Medulla oblongata (tissue), 1 donor: ENCODE data around the gene PAX8.
"Not testable (repeated sequence)": the region's sequence is repeated elsewhere in the genome, so short reads cannot be mapped to it uniquely, and the experiment has no call there.

Experiments used
- DNase-seq: peaks from one replicate; pipeline ENCODE4 v3.0.0-alpha.2; 2015; ENCODE audit errors: extremely low spot score

PAX8 gene

DNA sequence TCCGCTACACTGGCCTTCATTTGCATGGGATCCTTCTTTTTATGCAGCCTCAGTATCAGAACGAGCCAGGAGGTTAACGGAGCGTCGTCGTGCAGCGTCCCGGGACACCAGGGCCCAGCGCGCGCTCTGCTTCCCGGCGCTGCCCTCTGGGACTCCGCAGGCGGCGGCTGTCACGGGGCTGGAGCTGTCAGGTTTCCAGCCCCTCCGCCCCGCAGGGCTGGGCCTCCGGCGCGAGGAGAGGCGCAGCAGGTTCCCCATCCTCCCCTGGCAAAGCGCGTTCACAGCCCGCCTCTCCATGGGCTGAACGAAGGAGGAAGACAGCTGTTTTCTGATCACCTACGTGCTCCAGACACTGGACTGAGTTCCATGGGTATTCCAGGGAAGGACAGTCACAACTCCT is 12.5 kb upstream of the PAX8 start:
- no peak for DNase-seq

DNA sequence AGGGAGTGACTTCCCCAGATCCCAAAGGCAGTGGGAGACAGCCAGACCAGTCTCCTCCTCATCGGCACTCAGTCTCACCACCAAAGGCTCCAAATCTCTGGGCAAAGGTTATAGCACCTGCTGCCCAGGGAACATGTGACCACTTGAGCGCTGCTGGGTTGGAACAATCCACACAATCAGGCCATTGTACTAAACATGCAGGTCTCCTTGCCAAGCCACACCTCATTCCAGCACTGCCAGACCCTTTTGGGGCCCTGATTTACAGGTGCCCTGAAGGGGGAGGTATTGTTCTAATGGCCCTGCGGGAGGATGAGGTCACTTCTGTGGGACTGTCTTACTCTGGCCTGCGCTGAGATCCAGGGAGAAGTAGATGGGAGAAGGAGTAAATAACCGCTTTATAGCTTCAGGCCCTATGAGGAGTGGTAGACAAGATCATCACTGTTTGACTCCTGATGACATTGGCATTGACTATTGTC is 10.0 kb upstream of the PAX8 start:
- not testable (repeated sequence) for DNase-seq

DNA sequence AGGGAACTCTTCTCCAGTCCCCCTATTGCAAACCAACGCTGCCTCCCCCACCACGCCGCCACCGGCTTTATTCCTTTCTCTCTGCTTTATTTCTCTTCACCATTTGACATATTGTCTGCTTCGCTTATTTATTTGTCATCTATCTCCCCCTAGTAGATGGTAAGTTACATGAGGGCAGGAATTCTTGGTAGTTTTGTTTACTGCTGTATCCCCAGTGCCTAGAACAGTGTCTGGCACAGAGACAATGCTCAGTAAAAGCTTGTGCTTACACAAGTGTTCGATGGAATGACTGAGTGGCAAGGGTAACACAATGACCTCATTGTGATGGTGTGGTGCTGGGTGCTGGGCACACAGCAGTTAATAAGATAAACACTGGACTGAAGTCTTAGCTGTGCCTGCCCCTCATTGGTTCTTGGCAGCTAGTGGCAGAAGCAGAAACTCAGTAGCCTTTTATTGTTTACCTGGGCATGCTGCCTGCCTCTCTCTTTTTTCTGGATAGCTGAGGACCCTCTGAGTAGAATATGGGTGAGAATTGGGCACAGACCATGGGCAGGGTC is 9.5 kb upstream of the PAX8 start:
- DNase-seq = not testable (repeated sequence)

DNA sequence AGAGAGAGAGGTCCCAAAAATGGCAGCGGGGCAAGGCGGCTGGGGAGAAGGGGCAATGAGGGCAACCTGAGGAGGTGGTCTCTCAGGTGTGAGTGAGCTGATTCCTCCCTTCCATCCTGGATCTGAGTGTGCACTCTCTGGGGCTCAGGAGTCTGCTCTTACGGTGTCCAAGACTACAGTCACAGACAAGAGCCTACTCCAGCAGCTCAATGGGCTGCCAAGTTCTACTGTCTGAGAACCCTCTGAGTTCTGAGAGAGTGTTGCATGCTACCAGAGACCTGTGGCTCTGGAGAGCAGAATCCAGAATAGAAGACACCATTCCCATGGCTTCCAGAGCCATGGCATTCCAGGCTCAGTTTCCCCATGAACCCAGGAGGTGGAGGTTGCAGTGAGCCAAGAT is 7.1 kb upstream of the PAX8 start:
- DNase-seq = no peak

DNA sequence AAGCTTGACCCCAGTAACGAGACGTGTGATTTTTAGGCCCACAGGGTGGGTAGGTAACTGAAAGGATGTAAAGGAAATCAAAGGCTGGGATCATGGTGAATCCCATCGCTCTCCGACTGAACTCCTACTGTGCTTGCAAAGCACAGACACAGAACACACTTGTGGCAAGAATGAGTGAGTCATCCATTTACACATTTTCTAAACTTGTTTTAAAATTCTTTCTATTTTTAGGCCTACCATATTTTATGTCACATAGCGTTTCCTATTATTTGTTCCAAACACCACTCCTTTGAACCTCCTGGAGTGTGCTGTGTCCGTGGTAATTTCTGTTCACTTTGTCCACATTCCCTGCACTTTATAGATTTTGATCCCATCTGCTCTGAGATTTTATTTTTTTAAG is 6.3 kb upstream of the PAX8 start:
- DNase-seq = not testable (repeated sequence)

DNA sequence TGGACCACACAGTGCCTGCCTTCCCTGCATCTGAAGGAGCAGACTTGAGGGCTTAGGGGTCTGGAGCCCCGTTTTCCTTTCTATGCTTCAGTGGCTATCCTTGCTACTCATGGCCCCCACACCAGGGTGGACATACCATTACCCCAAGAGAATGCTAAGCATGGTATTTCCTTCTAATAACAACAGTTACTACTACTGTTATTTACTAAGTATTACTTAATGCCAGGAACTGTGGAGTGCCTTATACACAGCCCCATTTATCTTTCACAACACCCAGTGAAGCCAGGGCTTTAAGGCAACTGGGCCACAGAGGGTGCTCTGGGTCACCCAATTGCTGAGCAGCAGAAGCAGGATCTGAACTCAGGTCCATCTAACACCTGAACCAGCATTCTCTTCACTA is 5.8 kb upstream of the PAX8 start:
- no peak for DNase-seq

DNA sequence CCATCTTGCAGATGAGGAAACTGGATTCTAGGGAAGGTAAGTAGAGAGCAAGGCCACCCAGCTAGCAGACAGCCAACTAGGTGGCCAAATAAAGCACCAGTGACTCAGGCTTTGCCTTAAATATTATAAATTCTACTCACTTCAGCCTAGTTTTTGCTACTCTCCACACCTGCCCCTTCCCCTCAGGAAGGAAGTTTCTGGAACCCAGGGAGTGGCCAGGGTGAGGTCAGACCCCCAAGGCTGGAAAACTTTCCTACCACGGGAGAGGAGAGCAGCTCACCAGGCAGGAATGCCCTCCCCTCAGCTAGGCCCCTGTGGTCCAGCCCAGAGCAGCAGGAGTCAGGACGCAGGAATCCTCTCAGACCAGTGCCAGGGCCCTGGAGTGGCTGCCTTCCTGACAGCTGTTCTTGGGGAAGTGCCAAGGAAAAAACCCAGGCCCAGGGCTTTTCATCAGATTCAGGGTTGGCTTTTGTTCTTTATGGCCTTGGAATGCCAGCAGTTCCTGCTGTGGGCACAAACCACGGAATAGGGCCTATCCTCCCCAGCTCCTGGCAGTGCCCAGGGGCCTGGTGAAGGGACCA is 5.1 kb upstream of the PAX8 start:
- peak; percentile 47 for DNase-seq

DNA sequence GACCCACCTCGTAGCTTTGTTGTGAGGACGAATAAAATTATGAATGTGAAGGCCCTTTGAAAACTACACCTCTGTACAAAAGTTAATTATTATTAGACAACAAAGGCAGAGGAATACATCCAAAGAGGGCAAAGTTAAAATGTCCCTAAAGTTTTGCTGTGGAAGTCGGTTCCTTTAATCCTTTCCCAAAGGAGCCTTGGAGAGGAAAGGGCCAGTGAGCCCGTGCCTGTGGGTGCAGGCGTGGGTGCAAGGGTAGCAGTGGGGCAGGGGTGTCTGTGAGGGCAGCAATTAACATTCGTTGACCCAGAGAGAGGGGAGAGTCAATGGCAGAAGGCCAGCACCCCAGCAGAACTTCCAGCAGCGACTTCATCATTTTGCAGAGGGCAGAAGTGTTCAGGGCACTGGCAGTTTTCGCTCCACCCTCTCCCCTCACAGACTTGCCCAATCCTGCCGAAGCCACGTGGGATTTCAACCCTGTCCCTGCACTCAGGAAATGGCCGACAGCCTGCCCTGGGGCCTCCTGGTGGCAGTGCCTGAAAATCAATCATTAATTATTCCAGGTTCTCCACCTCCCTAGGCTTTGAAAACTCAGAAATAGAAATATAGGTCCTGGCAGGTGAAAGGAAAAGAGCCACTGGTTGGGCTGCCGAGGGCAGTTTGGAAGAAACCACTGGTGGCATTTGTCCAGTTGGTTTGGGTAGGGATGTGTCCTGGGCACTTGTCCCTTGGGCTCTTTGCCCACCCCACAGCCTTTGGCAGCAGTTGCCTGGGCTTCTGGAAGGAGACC is 4.2 kb upstream of the PAX8 start:
- peak; percentile 83 for DNase-seq

DNA sequence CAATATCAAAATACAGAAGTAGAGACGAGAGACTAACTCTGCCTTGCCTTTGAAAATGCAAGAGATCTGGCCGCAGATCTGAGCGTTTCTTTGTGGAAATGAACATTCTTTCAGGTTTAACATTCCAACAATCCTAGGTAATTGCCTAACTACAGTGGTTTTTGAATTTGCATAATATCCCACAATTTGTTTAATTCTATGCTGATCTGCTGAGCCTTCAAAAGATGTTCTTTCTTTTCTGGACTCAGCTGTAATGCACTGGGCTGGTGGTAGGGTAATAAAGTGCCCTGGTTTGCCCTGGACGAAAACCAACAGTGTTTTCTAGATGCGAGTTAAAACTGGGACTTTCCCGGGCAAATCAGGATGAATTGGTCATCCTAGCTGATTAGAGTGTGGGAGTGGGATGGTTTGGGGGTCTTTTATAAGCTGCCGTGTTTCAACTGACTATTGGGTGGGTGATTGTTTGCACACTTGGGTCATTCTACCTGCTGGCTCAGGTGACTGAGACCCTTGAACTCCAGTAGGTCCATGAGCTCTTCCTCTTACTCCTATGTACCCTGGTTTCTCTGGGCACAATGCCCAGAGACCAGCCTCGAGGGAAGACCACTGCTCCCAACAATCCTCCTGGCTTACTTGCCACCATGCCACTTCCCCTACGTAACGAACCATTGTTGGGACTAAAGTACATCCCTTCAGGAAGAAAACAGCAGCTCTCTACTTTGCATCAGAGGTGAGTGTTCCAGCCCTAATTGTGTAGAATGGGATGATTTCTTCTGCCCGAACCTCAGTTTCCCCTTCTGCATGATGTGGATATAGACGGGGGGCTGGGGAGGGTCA is 3.4 kb upstream of the PAX8 start:
- DNase-seq = no peak

DNA sequence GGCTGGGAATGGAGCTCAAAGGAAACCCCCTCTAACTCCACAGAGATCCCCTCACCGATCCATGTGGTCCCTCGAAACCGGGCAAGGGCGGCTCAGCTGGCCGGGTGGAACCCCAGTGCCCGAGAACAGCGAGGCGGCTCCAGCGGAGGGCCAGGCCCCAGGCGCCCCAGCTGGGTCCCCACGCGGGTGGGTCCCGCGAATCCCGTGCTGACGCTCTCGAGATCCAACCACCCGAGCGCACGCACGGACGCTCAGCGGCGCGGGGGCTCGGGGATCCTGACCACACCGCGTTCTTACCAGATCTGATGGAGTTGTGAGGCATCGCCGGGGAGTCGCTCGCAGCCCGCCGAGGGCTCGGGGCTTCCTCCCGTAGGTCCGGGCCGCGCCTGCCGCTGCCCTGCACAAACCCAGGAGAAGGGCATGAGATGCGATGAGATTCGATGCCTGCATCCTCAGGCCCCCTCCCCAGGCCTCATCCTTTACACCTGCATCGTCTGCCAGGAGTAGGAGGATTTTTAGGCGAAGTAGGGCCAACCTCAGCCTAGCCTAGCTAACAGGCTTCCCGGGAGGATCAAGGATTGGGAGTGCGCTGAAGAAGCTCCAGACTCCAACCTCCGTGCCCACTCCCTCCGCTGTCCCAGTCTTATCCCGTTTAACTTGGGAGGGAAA is 514 bp downstream of the PAX8 start:
- DNase-seq = no peak

DNA sequence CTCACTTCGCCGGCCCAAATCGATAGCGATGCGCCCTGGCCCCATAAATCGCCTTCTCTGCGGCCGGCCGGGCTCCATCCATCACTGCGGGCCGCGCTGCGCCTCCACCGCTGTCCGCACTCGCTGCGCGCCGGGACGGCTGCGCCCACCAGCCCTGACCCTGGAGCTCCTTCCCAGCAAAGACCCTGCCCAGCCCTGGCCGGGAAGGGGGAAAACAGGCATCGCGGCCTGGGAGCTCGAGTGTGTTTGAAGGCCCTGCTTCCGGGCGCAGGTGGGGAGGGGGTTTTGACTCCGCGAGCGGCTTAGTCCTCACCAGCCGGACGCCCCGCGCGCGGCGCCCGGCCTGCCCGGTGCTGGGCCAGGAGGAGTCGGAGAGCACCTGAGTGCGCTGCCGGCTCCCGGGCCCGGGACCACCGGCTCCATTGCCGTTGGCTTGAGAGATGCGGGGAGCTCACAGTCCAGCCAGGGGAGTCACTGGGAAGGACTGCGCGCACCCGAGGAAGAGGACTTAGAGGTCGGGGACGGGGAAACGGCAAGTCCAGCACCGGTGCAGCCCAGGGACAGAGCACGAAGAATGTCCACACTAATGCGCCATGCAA is 1.1 kb downstream of the PAX8 start:
- DNase-seq = no peak

DNA sequence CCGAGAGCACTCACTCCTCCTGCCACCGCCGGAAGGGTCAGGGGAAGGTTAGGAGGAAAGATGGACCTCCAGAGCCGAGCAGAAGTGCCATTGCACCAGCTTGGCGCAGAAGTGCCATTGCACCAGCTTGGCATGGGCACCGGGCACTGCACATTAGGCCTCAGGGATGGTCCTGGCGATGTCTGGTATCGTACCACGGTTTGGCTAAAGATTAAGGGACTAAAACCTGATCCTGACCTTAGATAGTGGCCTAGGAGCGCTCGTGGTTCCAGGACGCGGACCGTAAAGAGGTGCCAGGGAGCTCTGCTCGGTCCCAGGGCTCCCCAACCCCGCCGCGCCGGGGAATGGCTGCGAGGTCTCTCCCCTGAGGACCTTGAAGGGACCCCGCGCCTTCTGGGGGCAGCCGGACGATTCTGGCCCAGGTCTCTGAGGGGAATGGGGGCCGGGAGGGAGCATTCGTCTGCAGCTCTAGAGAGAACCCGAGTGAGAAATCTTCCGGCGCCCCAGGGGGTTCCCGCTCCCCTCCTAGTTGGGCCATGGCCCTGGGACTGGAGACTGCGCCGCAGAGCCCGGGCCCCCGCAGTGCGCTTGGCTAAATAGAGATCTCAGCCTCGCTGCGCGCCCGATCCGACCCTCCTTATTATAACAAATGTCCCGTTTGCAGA is 1.8 kb downstream of the PAX8 start:
- no peak for DNase-seq

DNA sequence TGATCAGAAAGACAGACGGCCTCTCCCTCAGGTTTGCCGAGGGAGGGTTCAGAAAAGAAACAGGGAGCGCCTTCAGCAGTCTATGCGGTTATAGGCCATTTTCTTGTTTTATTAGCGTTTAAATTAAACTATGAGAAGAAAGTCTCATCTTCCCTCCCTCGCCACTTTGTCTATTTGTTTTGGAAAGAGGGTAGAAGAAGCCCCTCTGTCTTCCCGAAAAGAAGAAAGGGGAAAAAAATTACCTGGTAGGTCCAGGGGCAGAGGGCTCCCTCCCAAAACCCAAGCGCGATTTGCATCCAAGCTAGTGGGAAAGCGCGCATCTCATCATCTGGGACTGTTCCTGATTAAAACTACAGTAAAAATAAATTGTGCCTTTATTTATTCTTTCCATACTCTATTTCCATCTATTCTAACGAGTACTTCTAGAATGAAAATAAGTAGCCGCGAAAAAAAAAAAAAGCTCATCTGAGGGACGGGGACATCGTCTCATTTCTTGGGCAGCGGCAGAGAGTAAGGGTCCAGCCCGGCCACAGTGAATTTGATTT is 2.4 kb downstream of the PAX8 start:
- DNase-seq = no peak

DNA sequence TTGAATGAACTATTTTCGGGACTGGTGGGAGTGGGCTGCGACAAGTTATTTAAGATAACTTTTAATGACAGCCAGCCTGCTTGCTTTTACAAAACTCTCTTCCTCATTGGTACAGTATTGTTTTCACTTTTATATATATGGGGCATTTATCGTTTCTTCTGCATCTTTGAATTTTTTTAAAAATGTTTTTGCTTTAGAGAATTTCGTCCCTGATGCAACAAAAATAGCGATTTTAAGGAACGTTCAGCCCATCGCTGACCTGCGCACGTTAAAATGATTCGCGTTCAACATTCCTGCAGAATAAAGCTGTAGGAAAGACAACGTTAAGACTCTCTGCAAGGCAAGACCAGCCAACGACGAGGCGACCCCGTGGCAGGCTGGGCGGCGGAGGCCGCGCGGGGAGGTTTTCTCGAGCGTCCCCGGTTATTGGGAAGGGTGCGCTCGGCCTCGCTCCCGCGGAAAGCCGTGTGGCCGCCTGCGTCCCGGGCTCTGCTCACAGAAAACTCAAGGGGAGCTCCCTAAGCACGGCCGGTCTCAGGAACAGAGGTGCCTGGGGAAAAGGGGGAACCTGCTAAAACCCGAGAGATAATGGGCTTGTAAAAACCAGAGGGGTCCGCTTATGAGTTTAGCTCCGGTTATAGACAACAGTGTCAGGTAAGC is 3.0 kb downstream of the PAX8 start:
- no peak for DNase-seq

DNA sequence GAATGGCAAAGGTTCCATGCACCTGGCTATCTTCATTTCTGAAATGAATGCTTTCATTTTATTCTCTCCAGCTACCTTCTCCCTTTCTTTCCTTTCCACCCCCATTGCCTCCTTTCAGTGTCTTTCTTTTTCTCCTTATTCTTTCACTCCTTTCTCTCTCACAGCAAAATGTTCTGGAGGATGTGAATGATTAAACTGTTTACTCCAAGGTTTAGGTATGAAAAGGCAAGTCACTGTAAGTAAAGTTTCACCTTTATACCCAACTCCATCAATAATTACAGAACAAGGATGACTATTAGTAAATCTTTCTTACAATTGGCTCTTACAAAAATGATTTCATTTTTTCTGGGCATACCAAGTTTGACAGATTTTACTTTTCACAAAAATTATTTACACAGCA is 4.3 kb downstream of the PAX8 start:
- no peak for DNase-seq

DNA sequence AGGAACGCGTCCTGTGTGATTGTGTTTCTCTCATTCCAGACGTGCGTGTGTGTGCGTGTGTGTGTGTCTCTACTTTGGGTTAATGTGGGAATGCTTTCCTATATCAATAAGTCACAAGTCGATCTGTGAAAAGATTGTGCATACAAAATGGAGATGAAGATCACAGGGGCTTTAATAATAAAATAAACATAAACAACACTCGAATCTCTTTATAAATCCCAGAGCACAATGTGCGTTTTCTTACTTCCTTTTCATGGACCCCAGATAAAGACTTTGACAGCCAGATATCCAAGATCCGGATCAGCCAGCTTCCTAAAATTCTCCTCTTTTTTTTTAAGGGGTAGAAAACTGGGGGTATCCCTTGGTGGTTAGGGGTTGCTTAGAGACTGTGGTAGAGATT is 4.7 kb downstream of the PAX8 start:
- DNase-seq = no peak

DNA sequence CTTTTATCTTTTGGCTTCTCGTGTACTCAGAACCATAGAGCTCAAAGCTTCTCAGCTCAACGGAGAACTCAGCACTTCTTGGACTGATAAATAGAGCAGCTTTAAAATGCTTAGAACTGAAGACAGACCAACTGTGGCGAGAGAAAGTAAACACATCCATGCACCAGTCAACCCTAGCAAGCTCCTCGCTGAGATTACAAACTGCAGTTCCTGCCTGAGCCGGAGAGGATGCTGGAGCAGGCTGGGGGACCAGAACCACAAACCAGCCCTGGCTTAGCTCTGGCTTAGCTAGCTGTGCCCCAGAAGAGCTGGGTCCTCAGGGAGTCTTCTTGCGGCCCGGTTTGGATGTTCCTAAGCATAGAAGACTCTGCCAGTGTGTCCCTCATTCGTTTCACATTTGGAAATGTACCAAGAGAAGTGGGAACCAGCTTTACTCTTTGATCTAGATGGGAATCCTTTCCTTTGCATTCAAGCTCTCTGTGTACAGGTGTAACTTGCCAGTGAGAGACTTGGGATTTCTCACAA is 5.6 kb downstream of the PAX8 start:
- DNase-seq = no peak

DNA sequence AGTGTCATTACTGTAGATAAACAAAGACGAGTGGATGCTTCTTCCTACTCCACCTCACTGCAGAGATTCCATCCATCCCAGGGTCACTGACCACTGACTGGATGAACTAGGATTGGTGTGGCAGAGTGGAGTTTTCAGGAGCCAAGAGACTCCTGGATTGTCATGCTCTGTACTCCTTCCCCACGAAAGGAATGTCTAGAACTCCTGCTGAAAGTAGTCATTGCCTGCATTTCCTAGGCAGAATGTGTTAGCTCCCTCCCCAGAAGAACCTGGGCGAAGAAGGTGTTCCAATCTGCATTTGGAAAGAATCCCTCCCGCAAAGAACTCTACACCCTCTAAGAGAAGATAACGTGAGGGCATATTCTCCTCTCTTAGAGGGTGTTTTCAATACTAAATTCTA is 6.2 kb downstream of the PAX8 start:
- DNase-seq = no peak

DNA sequence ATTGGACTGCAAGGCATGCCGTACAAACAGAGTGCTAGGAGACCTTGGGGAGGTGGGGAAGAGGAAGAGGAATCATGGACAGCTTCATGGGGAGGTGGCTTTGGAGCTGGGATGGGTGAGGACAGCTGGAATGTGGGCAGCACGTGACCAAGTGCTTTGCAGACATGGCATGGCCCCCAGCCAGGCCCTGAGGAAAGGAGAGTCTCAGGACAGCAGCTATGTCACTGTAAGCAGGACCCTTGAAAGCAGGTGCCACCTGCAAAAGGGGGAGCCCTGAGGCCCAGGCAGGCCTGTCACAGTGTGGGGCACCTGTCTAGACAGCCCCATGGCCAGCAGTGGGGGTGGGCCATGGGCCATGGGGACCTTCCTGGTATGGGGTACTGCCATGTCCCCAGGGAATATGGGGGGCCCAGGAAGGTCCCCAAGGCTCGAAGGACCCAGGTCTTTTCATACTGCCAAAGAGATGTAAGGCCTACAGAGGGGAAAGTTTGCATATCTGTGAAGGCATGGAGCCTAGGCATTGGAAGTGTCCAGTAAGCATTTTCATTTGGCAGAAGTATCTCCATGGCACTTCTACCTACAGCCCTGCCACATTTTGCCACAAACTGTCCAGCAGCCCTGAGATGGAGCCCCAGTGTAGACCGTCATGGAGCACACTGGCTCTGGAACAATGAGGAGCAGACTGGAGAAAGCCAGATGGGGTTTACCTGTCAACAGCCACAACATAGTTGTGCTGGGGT is 9.9 kb downstream of the PAX8 start:
- DNase-seq = no peak
